Smooth muscle cell of the brain vasculature (primary cell): Measurements from ENCODE around the gene ZNF782.
"Not testable (repeated sequence)": the region's sequence is repeated elsewhere in the genome, so short reads cannot be mapped to it uniquely, and the experiment has no call there.

Experiments used
- DNase-seq: peaks from one replicate; pipeline ENCODE4 v3.0.0-alpha.2; 2012; ENCODE audit warnings: low read depth, low spot score

ZNF782 gene

DNA sequence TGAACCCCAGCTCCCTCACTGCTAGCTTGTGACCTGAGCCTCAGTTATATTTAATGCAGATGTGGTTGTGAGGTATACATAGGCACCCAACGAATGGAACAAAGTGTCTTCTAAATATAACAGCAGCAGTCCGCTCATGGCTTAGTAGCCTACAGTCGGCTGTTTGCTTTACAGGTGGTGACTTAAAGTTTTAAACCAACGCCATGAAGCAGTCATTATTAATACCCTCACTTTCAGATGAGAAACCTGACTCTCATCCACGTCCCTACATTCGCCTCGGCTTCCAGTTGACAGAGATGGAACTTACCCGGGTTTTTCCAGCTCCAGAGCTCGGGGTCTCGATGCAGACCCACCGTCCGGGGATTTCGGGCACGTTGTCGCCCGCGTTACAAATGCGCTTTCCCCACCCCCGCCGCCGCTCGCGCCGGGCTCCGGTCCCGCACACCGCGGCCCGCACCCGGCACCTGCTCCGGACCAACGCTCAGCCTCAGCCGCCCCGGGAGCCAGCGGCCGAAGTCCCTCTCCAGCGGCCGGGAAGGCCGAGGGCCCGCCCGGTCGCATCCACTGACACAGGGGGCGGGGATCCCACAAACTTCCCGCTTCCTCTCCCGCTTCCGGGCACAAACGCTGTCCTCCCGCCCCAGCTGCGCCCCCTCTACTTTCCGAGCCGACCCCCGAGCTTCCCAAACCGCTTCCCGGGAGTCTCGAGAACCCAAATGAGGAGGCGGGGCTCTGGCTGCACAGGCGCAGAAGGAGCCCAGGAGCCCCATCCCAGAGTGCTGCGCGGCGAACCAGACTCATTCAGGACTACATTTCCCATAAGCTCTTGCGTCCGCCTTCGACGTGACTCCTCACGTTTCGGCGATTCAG, at the start of gene ZNF782:
Gene ZNF782 (minus strand): TSS at position 734 of the 870 bp plus-strand sequence. CDS start 2,553 bp downstream, outside the sequence.
- DNase-seq = peak; percentile 84

GRCh38 chr9:96900010-96900409, 45.7 kb upstream of the ZNF782 start:
- not testable (repeated sequence) for DNase-seq

- no peak for DNase-seq
Measured at GRCh38 chr9:96892131-96892530, 37.8 kb upstream of the ZNF782 start.

GRCh38 chr9:96888591-96888990, 34.3 kb upstream of the ZNF782 start:
- no peak for DNase-seq

DNA sequence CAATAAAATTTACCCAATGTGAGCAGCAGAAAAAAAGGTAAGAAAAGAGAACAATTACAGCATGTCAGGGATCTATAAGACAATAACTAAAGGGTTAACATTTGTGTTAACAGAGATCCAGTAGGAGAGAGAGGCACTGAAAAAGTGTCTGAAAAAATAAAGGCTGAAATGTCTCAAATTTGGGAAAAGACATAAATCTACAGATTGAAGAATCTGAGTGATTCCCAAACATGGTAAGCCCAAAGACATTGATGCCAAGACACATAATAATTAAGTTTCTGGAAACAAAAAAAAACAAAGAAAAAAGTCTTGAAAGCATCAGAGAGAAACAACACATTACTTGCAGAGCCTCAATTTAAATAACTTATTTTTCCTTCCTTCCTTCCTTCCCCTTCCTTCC, 31.1 kb upstream of the ZNF782 start:
- no peak for DNase-seq

DNA sequence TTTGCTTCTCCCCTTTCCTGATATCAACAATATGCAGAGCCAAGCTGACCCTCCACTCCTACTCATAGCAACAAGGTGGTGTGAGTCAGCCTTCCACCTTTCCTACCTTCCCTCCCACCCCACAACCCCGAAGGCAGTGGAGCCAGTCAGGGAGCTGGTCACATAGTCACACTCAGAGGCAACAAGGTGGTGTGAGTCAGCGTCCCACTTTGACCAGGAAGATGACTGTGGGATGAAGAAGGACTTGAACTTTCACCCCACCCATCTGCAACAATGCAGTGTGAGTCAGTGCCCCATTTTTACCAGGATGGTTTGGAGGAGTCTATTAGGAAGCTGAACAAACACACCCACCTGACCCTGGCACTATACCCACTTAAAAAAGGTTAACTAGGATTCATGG, 30.1 kb upstream of the ZNF782 start:
- DNase-seq = no peak

DNA sequence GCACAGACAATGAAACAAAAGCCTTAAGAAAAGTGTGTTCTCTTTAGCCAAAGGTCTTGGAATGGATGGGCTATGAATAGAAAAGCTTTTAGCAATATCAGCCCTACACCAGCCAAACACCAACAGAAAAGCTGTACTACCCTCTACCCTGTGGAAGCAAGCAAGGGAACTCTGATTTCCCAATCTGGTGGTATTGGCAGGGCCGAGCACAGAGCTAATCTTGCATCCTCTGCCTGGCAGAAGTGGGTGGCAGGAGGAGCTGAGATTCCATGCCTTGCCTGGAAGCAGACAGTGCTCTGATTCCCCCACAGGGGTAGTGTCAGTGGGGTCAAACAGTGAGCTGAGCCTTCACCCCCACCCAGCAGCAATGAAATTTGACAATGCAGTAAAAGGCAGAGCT, 29.6 kb upstream of the ZNF782 start:
- no peak for DNase-seq

GRCh38 chr9:96877269-96877668, 23.0 kb upstream of the ZNF782 start:
- DNase-seq = no peak

DNA sequence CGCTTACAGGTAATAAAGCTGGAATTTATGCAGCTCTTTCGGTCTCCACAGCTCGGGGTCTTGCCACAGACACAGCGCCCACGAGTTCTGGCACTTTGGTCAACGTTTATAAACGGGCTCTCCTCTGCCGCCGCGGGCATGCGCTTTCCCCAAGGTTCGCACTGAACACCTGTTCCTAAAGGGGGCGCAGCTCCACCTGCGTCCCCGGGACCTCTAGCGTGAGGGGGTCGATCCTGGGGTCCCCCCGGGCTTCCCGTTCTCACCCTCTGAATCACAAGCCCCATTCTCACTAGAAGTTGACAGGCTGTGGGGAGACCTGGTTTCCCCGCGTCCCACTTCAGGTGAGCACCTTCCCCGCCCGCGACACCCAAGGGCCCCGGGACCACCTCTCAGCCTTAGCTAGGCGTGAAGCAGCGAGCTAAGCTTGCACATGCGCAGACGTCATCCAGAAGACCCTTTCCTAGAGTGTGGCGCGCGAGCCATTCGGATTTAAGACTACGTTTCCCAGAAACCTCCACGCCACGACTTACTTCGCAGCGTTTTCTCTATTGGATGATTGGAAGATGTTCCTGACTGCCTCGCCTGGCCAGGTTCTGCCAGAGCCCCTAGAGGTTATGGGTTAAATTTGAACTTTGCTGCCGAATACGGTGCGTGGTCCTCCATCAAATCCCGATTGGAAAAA, 21.3 kb upstream of the ZNF782 start:
- peak; percentile 47 for DNase-seq

- no peak for DNase-seq
Measured at GRCh38 chr9:96874947-96875460, 20.7 kb upstream of the ZNF782 start.

DNA sequence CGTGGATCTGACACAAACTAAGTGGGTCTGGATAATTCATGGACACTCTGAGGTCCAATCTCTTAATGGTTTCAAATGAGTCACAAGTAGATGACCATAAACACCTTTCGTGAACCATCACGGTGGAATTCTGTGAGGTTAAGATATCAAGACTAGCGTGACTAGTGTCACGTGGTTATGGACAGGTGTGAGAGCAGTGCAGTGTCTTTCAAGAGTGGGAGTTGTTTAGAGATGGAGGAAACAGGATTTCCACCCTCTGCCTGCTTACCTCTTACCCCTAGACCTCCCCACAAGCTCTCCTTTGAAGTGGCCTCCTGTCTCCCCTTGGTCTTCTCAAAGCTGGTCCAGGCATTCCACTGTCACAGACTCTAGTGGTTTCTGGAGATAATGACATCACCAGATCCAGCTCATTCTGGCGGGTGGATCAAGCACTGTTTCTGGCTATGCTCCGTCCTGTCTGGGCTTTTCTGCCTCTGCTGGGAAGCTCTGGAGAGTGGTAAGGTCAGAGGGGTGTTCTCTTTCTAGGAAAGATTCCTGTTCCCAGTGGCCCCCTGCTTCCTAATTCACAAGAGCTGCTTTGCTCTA, 20.0 kb upstream of the ZNF782 start:
- DNase-seq = no peak

- no peak for DNase-seq
Measured at GRCh38 chr9:96871176-96871575, 16.9 kb upstream of the ZNF782 start.

DNA sequence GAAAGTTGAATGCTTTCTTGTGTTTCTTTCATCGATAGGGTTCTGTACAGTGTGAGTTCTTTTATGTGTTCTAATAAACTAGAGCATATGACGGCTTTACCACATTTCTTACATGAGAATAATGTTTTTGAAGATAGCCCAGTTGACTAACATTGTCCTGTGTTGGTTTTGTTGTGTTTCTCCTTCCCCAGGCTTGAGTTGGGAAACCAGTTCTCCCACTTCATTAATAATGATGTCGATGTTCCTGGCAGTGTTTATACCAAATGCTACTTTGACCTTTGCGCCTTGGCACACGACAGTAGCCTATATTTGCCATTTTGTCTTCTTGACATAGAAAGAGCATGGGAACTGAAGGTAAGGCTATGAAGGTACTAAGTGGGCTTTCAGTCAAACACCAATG, 14.4 kb upstream of the ZNF782 start:
- DNase-seq = no peak

DNA sequence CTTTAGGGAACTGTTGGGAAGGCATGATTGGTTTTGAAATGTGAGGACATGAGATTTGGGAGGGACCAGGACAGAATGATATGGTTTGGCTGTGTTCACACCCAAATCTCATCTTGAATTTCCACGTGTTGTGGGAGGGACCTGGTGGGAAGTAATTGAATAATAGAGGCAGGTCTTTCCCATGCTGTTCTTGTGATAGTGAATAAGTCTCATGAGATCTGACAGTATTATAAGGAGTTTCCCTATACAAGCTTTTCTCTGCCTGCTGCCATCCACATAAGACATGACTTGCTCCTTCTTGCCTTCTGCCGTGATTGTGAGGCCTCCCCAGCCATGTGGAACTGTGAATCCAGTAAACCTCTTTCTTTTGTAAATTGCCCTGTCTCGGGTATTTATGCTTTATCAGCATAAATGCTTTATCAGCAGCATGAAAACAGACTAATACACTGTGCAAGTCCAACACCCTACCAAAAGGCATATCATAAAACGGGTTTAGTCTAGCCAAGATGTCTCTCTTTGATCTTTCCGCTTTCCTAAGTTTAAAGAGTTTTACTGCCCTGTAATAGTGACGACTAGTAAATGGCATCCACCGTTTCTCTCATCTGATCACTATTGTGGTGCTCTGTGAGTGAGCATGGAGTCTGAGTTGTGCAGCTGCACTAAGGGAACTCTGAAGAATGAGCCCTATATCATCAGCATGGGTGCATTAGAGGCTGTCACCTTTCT, 12.9 kb upstream of the ZNF782 start:
- DNase-seq = no peak

DNA sequence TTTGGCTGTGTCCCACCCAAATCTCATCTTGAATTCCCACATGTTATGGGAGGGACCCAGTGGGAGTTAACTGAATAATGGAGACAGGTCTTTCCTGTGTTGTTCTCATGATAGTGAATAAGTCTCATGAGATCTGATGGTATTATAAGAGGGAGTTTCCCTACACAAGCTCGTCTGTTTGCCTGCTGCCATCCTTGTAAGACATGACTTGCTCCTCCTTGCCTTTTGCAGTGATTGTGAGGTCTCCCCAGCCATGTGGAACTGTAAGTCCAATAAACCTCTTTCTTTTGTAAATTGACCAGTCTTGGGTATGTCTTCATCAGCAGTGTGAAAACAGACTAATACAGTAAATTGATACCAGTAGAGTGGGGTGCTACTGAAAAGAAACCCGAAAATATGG, 10.9 kb upstream of the ZNF782 start:
- DNase-seq = not testable (repeated sequence)

GRCh38 chr9:96859461-96860198, 5.3 kb upstream of the ZNF782 start:
- DNase-seq = no peak

DNA sequence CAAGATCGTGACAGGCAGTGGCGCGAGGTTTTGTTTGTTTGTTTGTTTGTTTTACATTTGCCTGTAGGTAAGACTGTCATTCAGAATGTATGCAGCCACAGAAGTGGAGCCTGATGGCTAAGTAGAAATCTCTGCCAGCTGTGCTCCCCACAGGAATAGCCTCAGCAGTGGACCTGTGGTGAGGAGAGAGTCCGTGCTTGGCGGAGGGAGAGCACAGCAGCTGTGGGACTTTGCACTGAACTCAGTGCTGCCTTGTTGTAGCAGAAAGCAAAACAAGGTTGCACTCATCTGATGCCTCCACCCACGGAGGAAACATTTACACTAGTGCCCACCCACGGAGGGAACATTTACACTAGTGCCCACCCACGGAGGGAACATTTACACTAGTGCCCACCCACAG, 4.4 kb upstream of the ZNF782 start:
- no peak for DNase-seq

- no peak for DNase-seq
Measured at GRCh38 chr9:96858018-96858573, 3.8 kb upstream of the ZNF782 start.

- peak; percentile 39 for DNase-seq
Measured at GRCh38 chr9:96856363-96857286, 2.3 kb upstream of the ZNF782 start.
